Duodenal mucosa (tissue), 2 donors: ENCODE results near the gene TAF5.
"Not testable (repeated sequence)": the region's sequence is repeated elsewhere in the genome, so short reads cannot be mapped to it uniquely, and the experiment has no call there.

Source experiments
- H3K27ac ChIP-seq: one replicate; pipeline ENCODE4 v1.7.0; 2013; ENCODE audit warnings: low read depth, low read length
- H3K27me3 ChIP-seq, 2 donors: one replicate each; pipeline ENCODE4 v1.7.0; 2013; ENCODE audit warnings: low read length in 2 of 2, control low read depth in 1 of 2; ENCODE audit not compliant: insufficient read depth in 2 of 2, control insufficient read depth in 1 of 2
- H3K36me3 ChIP-seq, 2 donors: one replicate each; pipeline ENCODE4 v1.7.0; 2013; ENCODE audit warnings: low read length in 2 of 2, control low read depth in 1 of 2; ENCODE audit not compliant: insufficient read depth in 2 of 2, control insufficient read depth in 1 of 2
- H3K4me1 ChIP-seq, 2 donors: one replicate each; pipeline ENCODE4 v1.7.0; 2013; ENCODE audit warnings: low read length in 2 of 2, control low read depth in 1 of 2; ENCODE audit not compliant: insufficient read depth in 2 of 2, control insufficient read depth in 1 of 2
- H3K4me3 ChIP-seq, 2 donors: one replicate each; pipeline ENCODE4 v1.7.0; 2013; ENCODE audit warnings: low read length in 2 of 2, low read depth in 1 of 2
- H3K9ac ChIP-seq, 2 donors: one replicate each; pipeline ENCODE4 v1.7.0; 2013; ENCODE audit warnings: low read length in 2 of 2, low read depth in 1 of 2
- H3K9me3 ChIP-seq, 2 donors: one replicate each; pipeline ENCODE4 v1.7.0; 2013; ENCODE audit warnings: low read length in 2 of 2, control low read depth in 1 of 2; ENCODE audit not compliant: control insufficient read depth in 1 of 2

The TAF5 gene

GRCh38 chr10:103355906-103356599, 11.7 kb upstream of the TAF5 start:
- Histone ChIP-seq H3K36me3 (no peaks in the 10 kb centered on the region), H3K9me3 (no peaks in the 10 kb centered on the region), H3K4me1 (no peaks in the 10 kb centered on the region), H3K27ac (no peak overlapping the region), H3K4me3 (no peak overlapping the region), H3K27me3 (no peaks in the 10 kb centered on the region), H3K9ac (no peak overlapping the region)

DNA sequence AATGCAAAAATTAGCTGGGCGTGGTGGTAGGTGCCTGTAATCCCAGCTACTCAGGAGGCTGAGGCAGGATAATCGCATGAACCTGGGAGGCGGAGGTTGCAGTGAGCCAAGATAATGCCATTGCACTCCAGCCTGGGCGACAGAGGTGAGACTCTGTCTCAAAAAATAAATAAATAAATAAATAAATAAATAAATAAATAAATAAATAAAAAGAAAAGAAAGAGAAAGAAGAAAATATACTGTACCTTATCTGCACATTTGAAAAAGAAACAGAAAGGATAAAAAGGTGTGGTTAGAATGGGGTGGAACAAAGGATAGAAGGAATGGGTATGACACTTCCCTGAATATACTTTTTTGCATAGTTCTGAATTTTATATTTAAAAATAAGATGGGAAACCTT, 8.3 kb upstream of the TAF5 start:
- H3K27ac ChIP-seq, H3K4me1 ChIP-seq, H3K9me3 ChIP-seq, H3K27me3 ChIP-seq, H3K36me3 ChIP-seq, H3K9ac ChIP-seq: not testable (repeated sequence)
- peak overlapping the region in 1 of 2 donors; percentile 32 for H3K4me3 ChIP-seq

GRCh38 chr10:103360791-103361190, 7.0 kb upstream of the TAF5 start:
- H3K4me3 ChIP-seq, H3K27ac ChIP-seq, H3K9ac ChIP-seq, H3K9me3 ChIP-seq, H3K36me3 ChIP-seq, H3K4me1 ChIP-seq, H3K27me3 ChIP-seq: not testable (repeated sequence)

- Histone ChIP-seq H3K36me3 (no peaks in the 10 kb centered on the region), H3K4me1 (peaks cover 0 to 6% of the 10 kb centered on the region in 2 donors), H3K27ac (peak overlapping the region; percentile 94), H3K9ac (peak overlapping the region; percentile 70 to 82), H3K9me3 (no peaks in the 10 kb centered on the region), H3K4me3 (peak overlapping the region; percentile 80 to 94), H3K27me3 (no peaks in the 10 kb centered on the region)
These were observed 396 bp upstream of the TAF5 start for GRCh38 chr10:103367379-103367781.

GRCh38 chr10:103373544-103373943, 5.8 kb downstream of the TAF5 start:
- H3K27me3 ChIP-seq, result no peaks in the 10 kb centered on the region
- peaks cover 21 to 37% of the 10 kb centered on the region in 2 donors for H3K36me3 ChIP-seq
- H3K4me3 ChIP-seq, result no peak overlapping the region
- no peak overlapping the region for H3K27ac ChIP-seq
- no peak overlapping the region for H3K9ac ChIP-seq
- H3K4me1 ChIP-seq, result peaks cover 0 to 4% of the 10 kb centered on the region in 2 donors
- H3K9me3 ChIP-seq, result no peaks in the 10 kb centered on the region

- Histone ChIP-seq H3K27me3 (no peaks in the 10 kb centered on the region), H3K9me3 (no peaks in the 10 kb centered on the region), H3K27ac (no peak overlapping the region), H3K36me3 (peaks cover 21 to 45% of the 10 kb centered on the region in 2 donors), H3K9ac (no peak overlapping the region), H3K4me1 (peaks cover 0 to 4% of the 10 kb centered on the region in 2 donors), H3K4me3 (no peak overlapping the region)
These were observed 6.5 kb downstream of the TAF5 start for GRCh38 chr10:103374263-103374662.

DNA sequence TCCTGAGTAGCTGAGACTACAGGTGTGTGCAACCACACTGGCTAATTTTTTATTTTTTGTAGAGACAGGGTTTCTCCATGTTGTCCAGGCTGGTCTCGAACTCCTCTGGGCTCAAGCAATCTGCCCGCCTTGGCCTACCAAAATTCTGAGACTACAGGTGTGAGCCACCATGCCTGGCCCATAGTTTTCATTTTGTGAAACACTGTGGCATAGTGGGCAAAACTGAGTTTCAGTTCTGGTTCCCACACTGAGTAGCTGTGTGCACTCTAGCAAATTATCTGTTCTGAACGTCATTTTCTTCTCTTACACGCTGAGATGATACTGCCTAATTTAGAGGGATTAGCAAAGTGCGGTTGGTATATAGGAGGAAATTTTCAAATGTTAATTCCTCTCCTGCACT, 15.0 kb downstream of the TAF5 start:
- H3K9ac ChIP-seq, result no peak overlapping the region
- no peak overlapping the region for H3K4me3 ChIP-seq
- H3K4me1 ChIP-seq, result no peaks in the 10 kb centered on the region
- H3K36me3 ChIP-seq, result peaks cover 4 to 52% of the 10 kb centered on the region in 2 donors
- H3K27ac ChIP-seq, result no peak overlapping the region
- H3K9me3 ChIP-seq, result no peaks in the 10 kb centered on the region
- H3K27me3 ChIP-seq, result no peaks in the 10 kb centered on the region

GRCh38 chr10:103394180-103394579, 26.4 kb downstream of the TAF5 start:
- Histone ChIP-seq H3K9ac (no peak overlapping the region), H3K4me1 (peaks cover 20 to 27% of the 10 kb centered on the region in 2 donors), H3K27ac (no peak overlapping the region), H3K4me3 (peak overlapping the region in 1 of 2 donors; percentile 24), H3K27me3 (no peaks in the 10 kb centered on the region), H3K36me3 (peaks cover 8 to 39% of the 10 kb centered on the region in 2 donors), H3K9me3 (no peaks in the 10 kb centered on the region)

DNA sequence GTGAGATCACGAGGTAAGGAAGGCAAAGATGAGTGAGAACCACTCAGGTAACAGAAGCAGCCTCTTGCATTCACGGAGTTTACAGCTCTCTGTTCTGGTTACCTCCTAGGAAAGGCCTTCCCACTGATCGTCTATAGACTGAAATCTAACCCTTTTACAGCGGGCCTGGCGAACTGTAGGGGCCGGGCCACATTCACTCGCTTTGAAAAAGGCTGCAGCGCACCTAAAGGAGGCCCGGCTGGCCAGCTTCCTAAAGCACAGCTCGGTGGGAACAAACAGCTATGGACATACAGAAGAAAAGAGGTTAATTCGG, 27.9 kb downstream of the TAF5 start:
- H3K9ac ChIP-seq, result peak overlapping the region; percentile 73 to 96
- H3K4me1 ChIP-seq, result peaks cover 20 to 27% of the 10 kb centered on the region in 2 donors
- H3K36me3 ChIP-seq, result peaks cover 12 to 36% of the 10 kb centered on the region in 2 donors
- H3K4me3 ChIP-seq, result peak overlapping the region; percentile 82 to 88
- no peaks in the 10 kb centered on the region for H3K27me3 ChIP-seq
- peak overlapping the region; percentile 22 for H3K27ac ChIP-seq
- H3K9me3 ChIP-seq, result no peaks in the 10 kb centered on the region

DNA sequence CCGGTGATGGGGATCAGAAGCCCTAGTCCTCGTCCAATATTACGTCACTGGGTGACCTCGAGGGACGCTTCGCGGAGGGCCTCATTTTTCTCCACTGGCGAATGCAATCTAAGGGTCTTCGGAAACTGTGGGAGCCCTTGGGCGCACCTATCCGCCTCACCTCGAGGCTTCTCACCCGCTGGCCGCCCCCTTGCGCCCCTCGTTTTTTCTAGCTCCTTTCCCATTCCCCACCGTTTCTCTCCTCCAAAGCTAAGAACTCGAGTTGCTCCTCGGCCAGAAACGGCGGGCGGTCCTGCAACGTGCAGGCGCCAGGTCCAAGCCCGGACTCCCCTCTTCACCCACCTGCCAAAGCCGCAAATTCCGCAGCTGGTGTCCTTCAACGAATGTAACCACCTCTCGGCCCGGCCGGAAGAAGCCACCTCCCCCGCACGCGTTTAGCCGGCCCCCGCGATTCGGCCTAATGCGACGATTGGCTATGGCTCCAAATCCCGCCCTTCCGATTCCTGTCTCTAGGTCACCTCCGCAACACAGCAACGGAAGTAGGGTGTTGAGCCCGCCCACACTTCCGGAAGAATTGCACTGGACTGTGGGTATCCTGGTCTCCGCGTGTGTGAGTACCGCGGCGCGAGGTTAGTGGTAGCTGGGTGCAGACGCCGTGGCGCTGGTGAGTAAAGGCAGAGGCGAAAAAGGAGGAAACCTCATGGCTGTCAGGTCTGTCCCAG, 28.5 kb downstream of the TAF5 start, which contains the start of the genes ATP5MK and PDCD11:
TSS of gene ATP5MK (minus strand) at position 409 of the 722 bp plus-strand sequence. CDS start 4,018 bp downstream, outside the sequence.
TSS of gene PDCD11 (plus strand) at position 560 of the 722 bp plus-strand sequence. CDS start 1,801 bp downstream, outside the sequence.
- H3K36me3 ChIP-seq, result peaks cover 10 to 36% of the 10 kb centered on the region in 2 donors
- peaks cover 20 to 27% of the 10 kb centered on the region in 2 donors for H3K4me1 ChIP-seq

More for the DNA sequence above, 28.5 kb downstream of the TAF5 start, which contains the start of the genes ATP5MK and PDCD11:
- peak within 1 kb of the TSS; percentile 73 to 96 for H3K9ac ChIP-seq
- peak within 1 kb of the TSS; percentile 68 for H3K27ac ChIP-seq
- no peaks in the 10 kb centered on the region for H3K9me3 ChIP-seq
- no peaks in the 10 kb centered on the region for H3K27me3 ChIP-seq
- H3K4me3 ChIP-seq, result peak within 1 kb of the TSS; percentile 82 to 88
